Dermis microvascular lymphatic vessel endothelial cell (primary cell): ENCODE measurements around the gene IL11. TPM values are rescaled to one million over a fixed set of nuclear protein-coding genes. Genes with fewer than 3 reads are reported as not detected.
A peak's percentile ranks its signal among the peaks of the same experiment; 100 is the strongest.

Source experiments
- DNase-seq, 2 donors: peaks; one replicate each; pipeline versions ENCODE4 v3.0.0 to v3.0.0-alpha.2; 2010; ENCODE audit warnings: low read depth in 2 of 2
- total RNA-seq: library from RNA; depleted of rRNA; stranded (reverse); fragments of >200 nt; gene quantifications from 2 replicates; pipeline ENCODE4 v1.2.1, GENCODE V29; 2014

The IL11 gene
- total RNA-seq, 1 donor from 2014 or later: under 0.01 TPM

DNA sequence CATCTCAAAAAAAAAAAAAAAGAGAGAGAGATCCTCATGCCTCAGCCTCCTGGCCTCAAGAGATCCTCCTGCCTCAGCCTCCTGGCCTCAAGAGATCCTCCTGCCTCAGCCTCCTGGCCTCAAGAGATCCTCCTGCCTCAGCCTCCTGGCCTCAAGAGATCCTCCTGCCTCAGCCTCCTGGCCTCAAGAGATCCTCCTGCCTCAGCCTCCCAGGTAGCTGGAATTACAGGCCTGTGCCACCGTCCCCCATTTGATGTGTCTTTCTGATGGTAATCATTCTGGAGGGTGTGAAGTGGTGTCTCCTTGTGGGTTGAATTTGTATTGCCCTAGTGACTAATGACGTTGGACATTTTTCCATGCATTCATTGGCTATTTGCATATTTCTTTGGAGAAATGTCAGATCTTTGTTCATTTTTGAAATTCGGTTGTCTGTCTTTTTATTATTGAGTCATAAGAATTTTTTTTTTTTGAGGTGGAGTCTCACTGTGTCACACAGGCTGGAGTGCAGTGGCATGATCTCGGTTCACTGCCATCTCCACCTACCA lies 41.4 kb downstream of the IL11 start:
- peak in 1 of 2 donors; percentile 17 for DNase-seq

DNA sequence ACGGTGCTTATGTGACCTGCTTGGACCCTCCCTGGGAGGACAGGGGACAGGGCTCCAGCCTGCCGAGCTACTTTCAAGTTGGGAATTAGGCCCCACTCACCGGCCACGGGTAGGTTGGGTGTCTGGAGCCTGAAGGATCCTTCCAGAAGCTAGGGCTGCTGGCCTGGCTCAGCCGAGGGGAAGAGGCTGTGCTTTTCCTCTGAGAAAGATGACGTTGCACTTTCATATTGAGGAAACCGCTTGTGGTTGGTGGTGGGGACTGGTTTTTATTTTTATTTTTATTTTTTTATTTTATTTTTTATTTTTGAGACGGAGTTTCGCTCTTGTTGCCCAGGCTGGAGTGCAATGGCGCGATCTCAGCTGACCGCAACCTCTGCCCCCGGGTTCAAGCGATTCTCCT lies 45.1 kb downstream of the IL11 start, which contains the start of gene TMEM150B:
Gene TMEM150B, minus strand, starts transcription at position 170 of the 400 bp plus-strand sequence. CDS start 4,305 bp downstream, outside the sequence.
- no peak for DNase-seq

GRCh38 chr19:55324662-55325061 lies 45.6 kb downstream of the IL11 start:
- DNase-seq: no peak

- no peak for DNase-seq
Observed at GRCh38 chr19:55322204-55322885, 47.9 kb downstream of the IL11 start.

- no peak for DNase-seq
Observed at GRCh38 chr19:55321466-55322137, 48.7 kb downstream of the IL11 start.

- DNase-seq: no peak
Observed at GRCh38 chr19:55320844-55321419, 49.3 kb downstream of the IL11 start.

DNA sequence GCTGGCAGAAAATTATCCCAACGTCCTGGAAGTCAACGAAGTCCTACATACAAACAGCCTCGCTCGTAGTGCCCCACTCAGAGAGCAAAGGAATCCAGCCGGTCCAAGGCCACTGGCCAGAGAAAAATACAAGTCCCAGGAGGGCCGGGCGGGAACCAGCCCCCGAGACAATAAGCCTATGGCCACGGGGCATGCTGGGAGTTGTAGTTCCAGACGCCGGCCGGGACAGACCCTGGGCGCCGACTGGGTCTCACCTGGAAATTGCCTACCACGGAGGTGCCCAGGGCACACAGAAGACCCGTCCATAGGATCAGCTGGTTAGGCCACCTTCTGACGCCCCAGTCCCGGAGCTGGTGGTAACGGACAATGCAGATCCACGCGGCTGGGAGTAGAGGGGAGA lies 50.5 kb downstream of the IL11 start:
- DNase-seq: no peak

GRCh38 chr19:55316646-55317045 lies 53.6 kb downstream of the IL11 start:
- DNase-seq: no peak

- DNase-seq: no peak
Observed at GRCh38 chr19:55315956-55316525, 54.2 kb downstream of the IL11 start.

DNA sequence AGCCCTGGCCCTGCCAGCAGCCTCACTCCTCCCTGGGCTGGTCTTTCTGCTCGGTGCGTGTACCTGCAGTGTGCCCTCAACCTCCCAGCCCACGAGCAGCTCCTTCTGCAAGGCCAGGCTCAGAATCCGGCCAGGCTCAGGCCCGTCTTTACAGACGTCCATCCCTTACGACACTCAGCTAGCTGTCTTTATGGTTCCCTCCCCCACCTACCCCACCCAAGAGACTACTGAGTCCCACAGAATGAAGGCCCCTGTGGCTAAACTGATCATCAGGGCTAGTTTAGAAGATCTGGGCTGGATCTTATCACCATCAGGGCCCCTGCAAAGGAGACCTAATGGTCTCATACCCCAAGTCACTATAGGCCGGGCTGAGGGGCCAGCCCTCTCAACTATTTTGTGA lies 55.9 kb downstream of the IL11 start:
- no peak for DNase-seq

Other genes starting within 250 kb of the IL11 start
- 0.51 and 1.7 TPM in 2 replicates for gene TNNT1, start 221.3 kb downstream of the IL11 start, total RNA-seq
- not detected in 2 replicates for gene TNNI3, start 212.7 kb downstream of the IL11 start, total RNA-seq
- 0.26 and 0.38 TPM in 2 replicates for gene DNAAF3, start 203.8 kb downstream of the IL11 start, total RNA-seq
- gene SYT5, start 190.2 kb downstream of the IL11 start, total RNA-seq: under 0.01 TPM in 1 of 2 replicates, not detected in the other
- 0.13 TPM in 2 replicates for gene PTPRH, start 161.0 kb downstream of the IL11 start, total RNA-seq
- 0.26 and 0.89 TPM in 2 replicates for gene TMEM86B, start 141.7 kb downstream of the IL11 start, total RNA-seq
- gene PPP6R1, start 111.4 kb downstream of the IL11 start, total RNA-seq: 19.9 and 34.9 TPM in 2 replicates
- gene HSPBP1, start 90.4 kb downstream of the IL11 start, total RNA-seq: 19.9 and 26.8 TPM in 2 replicates
- gene BRSK1, start 86.5 kb downstream of the IL11 start, total RNA-seq: 0.39 and 1.3 TPM in 2 replicates
- gene TMEM150B, start 45.1 kb downstream of the IL11 start, total RNA-seq: not detected in 2 replicates
- 3.2 and 4.6 TPM in 2 replicates for gene KMT5C, start 30.6 kb downstream of the IL11 start, total RNA-seq
- not detected in 2 replicates for gene COX6B2, start 15.7 kb downstream of the IL11 start, total RNA-seq
- not detected in 2 replicates for gene GARIN5B, start 7.2 kb downstream of the IL11 start, total RNA-seq
- not detected in 2 replicates for gene TMEM190, start 6.4 kb upstream of the IL11 start, total RNA-seq
- 0.26 and 0.63 TPM in 2 replicates for gene TMEM238, start 13.8 kb upstream of the IL11 start, total RNA-seq
- gene RPL28, start 15.5 kb upstream of the IL11 start, total RNA-seq: 126 and 262 TPM in 2 replicates
- 40.6 and 54.6 TPM in 2 replicates for gene UBE2S, start 37.3 kb upstream of the IL11 start, total RNA-seq
- gene SHISA7, start 72.8 kb upstream of the IL11 start, total RNA-seq: not detected in 2 replicates
- gene ISOC2, start 91.2 kb upstream of the IL11 start, total RNA-seq: 61.0 and 75.9 TPM in 2 replicates
- not detected in 2 replicates for gene C19orf85, start 94.3 kb upstream of the IL11 start, total RNA-seq
- gene ZNF628, start 106.2 kb upstream of the IL11 start, total RNA-seq: 0.77 and 2.1 TPM in 2 replicates
- 8.9 and 9.1 TPM in 2 replicates for gene NAT14, start 114.7 kb upstream of the IL11 start, total RNA-seq
- gene SSC5D, start 118.0 kb upstream of the IL11 start, total RNA-seq: under 0.01 and 0.13 TPM in 2 replicates
- not detected in 2 replicates for gene SBK2, start 166.7 kb upstream of the IL11 start, total RNA-seq
- gene SBK3, start 175.1 kb upstream of the IL11 start, total RNA-seq: 0.13 and 0.26 TPM in 2 replicates
- 1.9 and 3.5 TPM in 2 replicates for gene ZNF579, start 210.4 kb upstream of the IL11 start, total RNA-seq
- gene FIZ1, start 229.1 kb upstream of the IL11 start, total RNA-seq: 2.6 and 3.3 TPM in 2 replicates
- gene ZNF524, start 229.8 kb upstream of the IL11 start, total RNA-seq: 6.9 and 11.9 TPM in 2 replicates
- 0.39 and 1.5 TPM in 2 replicates for gene ZNF865, start 235.2 kb upstream of the IL11 start, total RNA-seq